HG03558 (cell line): ENCODE results near the gene UBTD2.
"Not testable (repeated sequence)": the region's sequence is repeated elsewhere in the genome, so short reads cannot be mapped to it uniquely, and the experiment has no call there.

Experiments
- ATAC-seq: cut with Tn5 transposase; IDR thresholded peaks from one replicate; pipeline ENCODE4 v1.9.1; 2021; ENCODE audit warnings: moderate number of reproducible peaks; ENCODE audit not compliant: unreplicated experiment; ENCODE audit errors: extremely low read depth

The UBTD2 gene

GRCh38 chr5:172199446-172199845 lies 84.1 kb downstream of the UBTD2 start:
- ATAC-seq, result no peak

DNA sequence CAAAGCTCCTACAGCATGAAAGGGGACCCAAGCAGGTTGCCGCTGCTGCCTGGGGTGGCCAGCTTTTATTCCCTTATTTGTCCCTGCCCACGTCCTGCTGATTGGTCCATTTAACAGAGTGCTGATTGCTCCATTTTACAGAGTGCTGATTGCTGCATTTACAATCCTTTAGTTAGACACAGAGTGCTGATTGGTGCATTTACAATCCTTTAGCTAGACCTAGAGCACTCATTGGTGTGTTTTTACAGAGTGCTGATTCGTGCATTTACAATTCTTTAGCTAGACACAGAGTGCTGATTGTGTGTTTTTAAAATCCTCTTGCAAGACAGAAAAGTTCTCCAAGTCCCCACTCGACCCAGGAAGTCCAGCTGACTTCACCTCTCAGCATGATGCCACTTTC lies 85.8 kb downstream of the UBTD2 start:
- not testable (repeated sequence) for ATAC-seq

DNA sequence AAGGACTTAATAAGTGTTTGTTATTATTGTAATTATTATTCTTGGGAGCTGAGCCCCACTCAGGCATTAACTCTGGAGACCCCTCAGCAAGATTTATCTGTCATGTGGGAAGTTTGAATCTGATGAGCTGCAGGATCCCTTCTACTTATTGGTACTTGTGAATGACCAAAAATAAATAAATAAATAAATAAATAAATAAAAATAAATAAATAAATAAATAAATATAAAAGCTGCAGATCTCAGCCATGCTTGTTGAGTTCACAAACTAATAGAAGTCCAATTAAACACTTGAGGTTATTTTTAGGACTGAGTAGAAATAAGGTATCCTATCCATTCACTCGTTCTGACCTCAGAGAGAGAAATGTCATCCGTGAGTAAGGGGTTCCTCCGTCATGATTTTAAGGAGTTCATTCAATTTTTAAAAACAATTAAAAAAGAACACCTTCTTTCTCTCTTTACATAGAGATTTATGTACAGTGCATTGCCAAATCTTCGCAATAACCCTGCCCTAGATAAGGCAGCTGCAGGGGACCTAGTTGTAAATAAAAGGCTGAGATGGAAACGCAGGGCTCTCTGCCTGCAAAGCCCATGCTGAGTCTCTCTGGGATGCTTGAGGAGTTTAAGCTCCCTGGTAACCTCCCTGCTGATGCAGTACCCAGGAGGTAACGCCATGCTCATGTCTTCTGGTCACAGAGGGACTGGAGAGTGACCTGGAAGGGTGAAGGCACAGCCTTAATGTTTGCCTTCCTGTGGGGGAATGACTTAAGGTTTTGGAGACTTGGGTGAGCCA lies 88.4 kb downstream of the UBTD2 start:
- no peak for ATAC-seq

- ATAC-seq, result no peak
Observed at GRCh38 chr5:172193872-172194271, 89.7 kb downstream of the UBTD2 start, which contains the start of gene EFCAB9. Gene EFCAB9 (plus strand): TSS chr5:172194172. CDS start chr5:172194173, 1 bp downstream.

DNA sequence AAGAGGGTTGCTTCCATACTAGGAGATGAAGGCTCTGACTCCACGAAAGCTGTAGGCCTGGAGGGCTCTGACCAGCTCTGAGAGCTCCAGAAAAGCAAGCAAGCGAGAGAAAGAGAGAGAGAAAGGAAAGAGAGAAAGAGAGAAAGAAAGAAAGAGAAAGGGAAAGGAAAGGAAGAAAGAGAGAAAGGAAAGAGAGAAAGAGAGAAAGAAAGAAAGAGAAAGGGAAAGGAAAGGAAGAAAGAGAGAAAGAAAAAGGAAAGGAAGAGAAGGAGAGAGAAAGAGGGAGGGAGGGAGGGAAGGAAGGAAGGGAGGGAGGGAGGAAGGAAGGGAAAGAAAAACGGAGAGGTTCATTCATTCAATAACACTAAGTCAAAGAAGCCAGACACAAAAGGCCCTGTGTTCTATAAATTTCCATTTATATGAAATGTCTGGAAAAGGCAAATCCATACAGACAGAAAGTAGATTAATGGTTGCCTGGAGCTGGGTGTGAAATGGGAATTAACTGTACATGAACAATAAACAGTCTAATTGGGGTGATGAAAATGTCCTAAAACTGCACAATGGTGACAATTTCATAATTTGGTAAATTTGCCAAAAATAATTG lies 93.8 kb downstream of the UBTD2 start:
- no peak for ATAC-seq

DNA sequence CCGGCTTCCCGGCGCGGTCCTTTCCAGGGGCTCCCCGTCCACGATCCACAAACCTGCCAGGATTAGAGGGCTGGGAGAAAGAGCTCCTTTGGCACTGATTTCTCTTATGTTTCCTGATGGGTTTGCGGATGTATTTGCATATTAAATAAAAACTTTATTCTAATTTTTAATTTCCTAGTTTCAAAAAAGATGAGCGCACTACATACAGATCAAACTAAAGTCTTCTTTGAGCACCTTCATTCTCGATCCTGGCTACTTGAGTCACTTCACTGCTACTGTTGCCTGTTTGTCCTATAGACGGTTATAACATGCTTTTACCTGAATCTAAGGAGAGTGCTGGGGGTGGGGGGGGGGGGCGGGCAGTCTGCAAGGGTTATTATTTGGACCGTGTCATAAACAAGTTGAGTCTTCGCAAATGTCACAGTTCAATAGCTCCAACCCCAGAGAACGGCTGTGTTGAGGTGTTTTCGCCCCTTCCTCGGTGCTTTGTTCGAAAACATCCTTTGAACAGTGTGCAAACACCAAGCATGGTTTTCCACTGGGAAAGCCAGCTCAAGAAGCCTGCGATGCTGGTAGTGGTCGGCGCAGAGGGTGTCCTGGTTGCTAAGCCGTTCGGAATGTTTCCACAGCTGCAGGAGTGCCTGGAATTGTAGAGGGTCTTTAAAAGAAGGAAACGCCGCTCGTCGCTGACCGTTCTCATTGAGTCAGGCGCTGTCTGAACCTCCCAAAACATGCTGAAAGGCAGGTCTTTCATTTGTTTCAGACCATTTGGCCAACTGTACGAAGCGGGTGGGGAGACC lies 94.5 kb downstream of the UBTD2 start:
- no peak for ATAC-seq

- peak; percentile 45 for ATAC-seq
Observed at GRCh38 chr5:172188033-172188892, 95.3 kb downstream of the UBTD2 start, which contains the start of gene STK10. Gene STK10 (minus strand): TSS chr5:172188224. CDS start chr5:172188042, 182 bp downstream.

- ATAC-seq, result no peak
Observed at GRCh38 chr5:172187118-172188032, 96.2 kb downstream of the UBTD2 start.

DNA sequence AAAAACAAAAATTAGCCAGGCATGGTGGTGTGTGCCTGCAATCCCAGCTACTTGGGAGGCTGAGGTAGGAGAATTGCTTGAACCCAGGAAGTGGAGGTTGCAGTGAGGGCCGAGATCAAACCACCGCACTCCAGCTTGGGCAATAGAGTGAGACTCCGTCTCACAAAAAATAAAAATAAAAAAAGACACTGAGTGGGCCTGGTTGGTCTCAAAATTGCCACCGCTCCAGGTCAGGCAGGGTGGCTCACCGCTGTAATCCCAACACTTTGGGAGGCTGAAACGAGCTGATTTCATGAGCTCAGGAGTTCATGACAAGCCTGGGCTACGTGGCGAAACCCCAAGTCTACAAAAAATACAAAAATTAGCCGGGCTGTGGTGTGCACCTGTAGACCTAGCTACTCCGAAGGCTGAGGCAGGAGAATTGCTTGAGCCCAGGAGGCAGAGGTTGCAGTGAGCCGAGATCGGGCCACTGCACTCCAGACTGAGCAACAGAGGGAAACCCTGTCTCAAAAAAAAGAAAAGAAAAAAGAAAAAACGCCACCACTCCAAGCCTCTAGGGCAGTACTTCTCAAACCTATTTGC lies 97.4 kb downstream of the UBTD2 start:
- ATAC-seq, result no peak

DNA sequence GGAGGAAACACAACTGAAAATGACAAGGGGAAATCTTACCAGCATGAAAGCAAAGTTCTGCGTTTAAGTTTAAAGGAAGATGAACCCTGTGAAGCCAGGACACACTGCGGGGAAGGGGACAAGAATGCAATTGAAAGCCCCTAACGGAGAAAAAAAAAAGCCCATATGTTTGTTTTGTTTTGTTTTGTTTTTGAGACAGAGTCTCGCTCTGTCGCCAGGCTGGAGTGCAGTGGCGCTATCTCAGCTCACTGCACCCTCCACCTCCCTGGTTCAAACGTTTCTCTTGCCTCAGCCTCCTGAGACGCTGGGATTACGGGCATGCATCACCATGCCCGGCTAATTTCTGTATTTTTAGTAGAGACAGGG lies 98.5 kb downstream of the UBTD2 start:
- no peak for ATAC-seq

DNA sequence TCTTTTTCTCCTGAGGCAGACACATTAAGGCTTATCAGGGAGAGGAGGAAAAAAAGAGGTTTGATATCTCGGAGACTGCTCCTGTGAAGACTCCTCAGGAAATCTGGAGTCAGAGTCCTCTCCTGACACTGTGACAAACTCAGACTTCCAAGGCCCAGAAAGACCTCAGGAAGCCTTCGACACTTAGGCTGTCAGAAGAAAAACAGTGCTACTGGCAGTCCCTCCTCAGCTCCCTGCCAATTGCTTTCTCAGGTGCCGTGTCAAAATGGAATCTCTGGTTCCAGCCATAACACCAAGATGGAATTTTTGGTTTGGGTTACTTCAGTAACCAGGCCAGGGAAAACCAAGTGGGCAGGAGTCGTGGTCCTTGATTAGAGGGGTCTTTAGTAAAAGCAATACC lies 99.7 kb downstream of the UBTD2 start:
- no peak for ATAC-seq

DNA sequence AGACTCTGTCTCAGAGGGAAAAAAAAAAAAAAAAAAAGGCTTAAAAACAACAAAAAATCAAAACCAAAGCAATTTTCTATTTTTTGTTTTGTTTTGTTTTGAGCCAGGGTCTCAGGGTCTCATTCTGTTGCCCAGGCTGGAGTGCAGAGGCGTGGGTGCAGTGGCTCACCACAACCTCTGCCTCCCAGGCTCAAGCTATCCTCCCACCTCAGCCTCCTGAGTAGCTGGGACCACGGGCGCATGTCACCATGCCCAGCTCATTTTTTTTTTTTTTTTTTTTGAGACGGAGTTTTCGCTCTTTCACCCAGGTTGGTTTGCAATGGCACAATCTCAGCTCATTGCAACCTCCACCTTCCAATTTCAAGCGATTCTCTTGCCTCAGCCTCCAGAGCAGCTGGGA lies 101.3 kb downstream of the UBTD2 start:
- no peak for ATAC-seq

DNA sequence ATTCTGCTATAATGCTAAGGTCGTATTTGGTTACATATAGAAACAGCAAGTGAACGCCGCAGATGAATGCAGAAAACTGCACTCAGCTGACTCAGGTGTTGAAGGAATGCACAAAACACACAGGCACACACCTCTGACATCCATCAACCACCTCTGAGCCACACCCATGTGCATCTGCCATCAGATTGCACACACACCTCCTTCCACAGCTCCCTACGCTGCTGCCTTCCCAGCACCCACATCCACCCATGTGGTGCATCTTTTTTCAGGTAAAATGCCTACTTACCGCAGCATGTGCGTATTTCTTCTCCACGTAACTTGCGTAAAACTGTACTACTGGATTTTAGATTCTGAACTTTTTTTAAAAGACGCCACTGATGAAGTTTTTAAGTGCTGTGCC lies 102.6 kb downstream of the UBTD2 start:
- no peak for ATAC-seq

DNA sequence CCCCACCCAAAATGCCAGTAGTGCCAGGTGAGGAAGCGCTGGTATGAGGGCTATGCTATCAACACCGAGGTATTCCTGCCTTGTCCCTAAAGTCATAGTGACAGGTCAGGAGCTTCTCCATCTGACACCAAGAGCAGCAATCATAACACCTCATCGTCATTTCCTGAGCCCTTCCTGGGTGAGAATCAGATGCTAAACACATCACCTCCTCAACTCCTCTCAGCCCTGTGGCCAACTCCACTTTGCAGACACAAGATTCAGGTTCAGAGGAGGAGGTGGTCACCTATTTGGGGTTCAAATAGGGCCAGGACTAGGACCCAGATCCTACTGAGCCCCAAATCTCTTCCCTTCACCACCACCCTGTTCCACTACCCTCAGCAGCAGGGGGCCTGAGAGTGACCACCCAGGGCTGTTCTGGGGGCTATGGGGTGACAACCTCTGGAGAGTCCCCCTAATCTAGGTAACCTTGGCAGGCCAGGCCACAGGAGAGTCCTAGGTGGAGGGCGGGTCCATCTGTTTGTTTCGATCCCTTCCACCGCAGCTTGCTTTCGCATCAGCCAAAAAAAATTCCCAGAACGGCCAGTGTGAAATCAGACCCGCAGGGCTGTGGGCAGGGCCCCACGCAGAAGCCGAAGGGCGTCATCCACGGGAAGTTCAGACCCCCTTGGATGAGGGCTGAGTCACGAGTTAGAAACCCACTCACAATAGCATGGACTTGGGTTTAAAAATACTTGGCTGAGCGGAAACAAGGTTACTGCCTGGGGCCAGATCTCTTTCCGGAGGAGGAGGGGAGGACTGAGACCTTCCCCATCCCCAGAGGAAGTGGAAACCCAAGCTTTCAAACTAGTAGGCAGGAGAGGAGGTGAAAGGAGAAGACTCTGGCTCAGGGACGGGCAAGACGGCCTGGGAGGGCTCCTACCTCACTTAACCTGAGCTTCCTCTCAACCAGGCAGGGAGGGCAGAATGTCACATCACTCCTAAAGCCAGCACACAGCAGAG lies 104.3 kb downstream of the UBTD2 start:
- no peak for ATAC-seq

DNA sequence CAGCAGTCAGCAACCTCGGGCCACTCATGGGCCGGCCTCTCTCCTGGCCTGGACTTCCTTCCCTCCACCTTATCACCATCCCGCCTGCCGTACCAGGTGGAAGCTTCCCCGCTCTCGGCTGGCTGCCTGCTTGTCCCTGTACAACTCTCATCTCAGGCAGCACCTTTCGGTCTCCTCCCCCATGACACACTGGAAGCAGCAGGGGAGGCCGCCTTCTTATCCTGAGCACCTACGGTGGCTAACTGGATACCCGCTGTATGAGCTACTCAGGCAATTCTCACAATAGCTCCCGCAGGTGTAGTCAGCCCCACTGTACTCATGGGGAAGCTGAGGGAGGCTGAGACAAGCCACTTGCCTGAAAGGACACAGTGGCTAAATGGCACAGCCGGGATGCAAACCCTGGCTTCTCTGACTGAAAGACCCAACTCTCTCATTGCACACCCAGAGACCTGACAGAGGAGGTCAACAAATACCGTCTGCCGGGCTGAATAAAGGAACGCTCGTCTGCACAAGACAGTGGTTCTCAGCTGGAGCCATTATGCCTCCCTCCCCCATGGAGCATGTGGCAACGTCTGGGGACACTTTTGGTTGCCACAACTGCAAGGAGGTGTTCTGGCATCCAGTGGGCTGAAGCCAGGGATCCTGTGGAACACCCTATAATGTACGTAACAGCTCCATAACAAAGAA lies 105.1 kb downstream of the UBTD2 start:
- ATAC-seq, result no peak

DNA sequence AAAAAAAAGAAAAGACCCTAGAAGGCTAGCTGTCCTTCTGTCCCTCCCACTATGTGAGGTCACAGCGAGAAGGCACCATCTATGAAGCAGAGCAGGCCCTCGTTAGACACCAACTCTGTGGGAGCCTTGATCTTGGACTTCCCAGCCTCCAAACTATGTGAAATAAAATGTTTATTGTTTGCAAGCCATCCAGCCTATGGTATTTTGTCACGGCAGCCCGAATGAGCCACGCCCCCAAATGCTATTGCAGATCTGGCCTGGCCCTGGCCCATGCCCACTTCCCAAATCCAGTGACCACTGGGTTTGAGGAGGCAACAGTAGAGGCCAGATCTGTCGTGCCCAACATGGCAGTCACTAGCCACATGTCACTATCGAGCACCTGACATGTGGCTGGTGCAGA lies 106.4 kb downstream of the UBTD2 start:
- ATAC-seq, result no peak

DNA sequence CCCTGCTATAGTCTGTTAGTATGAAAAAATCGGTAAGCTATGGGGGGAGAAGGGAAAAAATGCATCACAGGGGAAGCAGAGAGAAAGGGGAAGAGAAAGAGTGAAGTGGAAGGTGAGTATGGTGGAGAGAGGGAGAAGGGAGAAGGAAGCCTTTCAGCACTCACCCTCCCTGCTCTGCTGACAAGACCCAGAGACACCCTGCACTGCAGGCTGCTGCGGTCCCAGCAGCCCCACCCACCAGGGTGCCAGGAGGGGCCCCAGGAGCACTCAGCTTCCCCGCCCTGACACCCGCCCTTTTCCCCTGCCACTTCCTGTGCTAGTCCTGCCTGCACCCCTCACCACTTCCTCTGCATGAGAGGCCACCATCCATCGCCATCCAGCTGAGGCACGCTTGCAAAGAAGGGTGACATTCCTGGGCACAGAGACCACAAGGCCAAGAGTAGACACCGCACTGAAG lies 108.3 kb downstream of the UBTD2 start:
- ATAC-seq, result peak; percentile 32
